Kidney epithelial cell (primary cell): ENCODE data around the gene BFSP1. TPM values are rescaled to one million over a fixed set of nuclear protein-coding genes. Genes with fewer than 3 reads are reported as not detected.

Source experiments
- DNase-seq: peaks from one replicate; pipeline ENCODE4 v3.0.0-alpha.2; 2010; ENCODE audit warnings: low read depth
- H3K27me3 ChIP-seq: 2 replicates; pipeline ENCODE4 v1.6.0; 2011; ENCODE audit warnings: low read length; ENCODE audit not compliant: control insufficient read depth, insufficient read depth
- H3K36me3 ChIP-seq: 2 replicates; pipeline ENCODE4 v1.5.1; 2011; ENCODE audit warnings: low read length; ENCODE audit not compliant: control insufficient read depth, insufficient read depth
- H3K4me3 ChIP-seq: 2 replicates; pipeline ENCODE4 v1.5.1; 2011; ENCODE audit warnings: low read depth, mild to moderate bottlenecking, control low read depth, low read length
- total RNA-seq: library from RNA; depleted of rRNA; stranded (reverse); fragments of >200 nt; gene quantifications from 2 replicates; pipeline ENCODE4 v1.2.3, GENCODE V29; 2015
- TF ChIP-seq, protein P1 (sequence below): IDR thresholded peaks from 2 replicates; pipeline ENCODE4 v1.5.1; 2011; ENCODE audit warnings: mild to moderate bottlenecking, moderate library complexity, low read length, control low read depth, inconsistent platforms; ENCODE audit not compliant: insufficient read depth, poor library complexity, severe bottlenecking

The BFSP1 gene
- total RNA-seq, 1 donor from 2014 or later: 4.5 TPM

- H3K4me3 ChIP-seq: no peak overlapping the region
- no peaks in the 10 kb centered on the region for H3K36me3 ChIP-seq
- no peaks in the 10 kb centered on the region for H3K27me3 ChIP-seq
- DNase-seq: no peak
- TF ChIP-seq, protein P1, sequence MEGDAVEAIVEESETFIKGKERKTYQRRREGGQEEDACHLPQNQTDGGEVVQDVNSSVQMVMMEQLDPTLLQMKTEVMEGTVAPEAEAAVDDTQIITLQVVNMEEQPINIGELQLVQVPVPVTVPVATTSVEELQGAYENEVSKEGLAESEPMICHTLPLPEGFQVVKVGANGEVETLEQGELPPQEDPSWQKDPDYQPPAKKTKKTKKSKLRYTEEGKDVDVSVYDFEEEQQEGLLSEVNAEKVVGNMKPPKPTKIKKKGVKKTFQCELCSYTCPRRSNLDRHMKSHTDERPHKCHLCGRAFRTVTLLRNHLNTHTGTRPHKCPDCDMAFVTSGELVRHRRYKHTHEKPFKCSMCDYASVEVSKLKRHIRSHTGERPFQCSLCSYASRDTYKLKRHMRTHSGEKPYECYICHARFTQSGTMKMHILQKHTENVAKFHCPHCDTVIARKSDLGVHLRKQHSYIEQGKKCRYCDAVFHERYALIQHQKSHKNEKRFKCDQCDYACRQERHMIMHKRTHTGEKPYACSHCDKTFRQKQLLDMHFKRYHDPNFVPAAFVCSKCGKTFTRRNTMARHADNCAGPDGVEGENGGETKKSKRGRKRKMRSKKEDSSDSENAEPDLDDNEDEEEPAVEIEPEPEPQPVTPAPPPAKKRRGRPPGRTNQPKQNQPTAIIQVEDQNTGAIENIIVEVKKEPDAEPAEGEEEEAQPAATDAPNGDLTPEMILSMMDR: no peak
Measured at GRCh38 chr20:17559338-17559737, 28.2 kb upstream of the BFSP1 start.

DNA sequence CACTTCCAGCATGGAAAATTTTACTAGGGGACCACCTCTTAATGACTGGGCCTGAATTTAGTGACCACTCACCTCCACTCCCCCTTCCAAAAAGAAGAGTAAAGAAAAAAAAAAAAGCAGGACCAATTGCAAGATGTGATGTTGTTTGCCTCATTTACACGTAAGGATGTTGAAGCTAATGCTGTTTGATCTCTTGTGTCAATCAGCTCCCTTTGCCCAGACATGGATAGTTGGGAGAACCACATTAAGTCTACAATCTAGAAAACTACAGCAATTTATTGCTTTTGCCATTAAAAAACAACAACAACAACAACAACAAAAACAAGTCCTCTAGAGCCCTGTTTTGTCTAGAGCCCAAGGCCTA lies 27.7 kb upstream of the BFSP1 start:
- H3K4me3 ChIP-seq: no peak overlapping the region
- H3K27me3 ChIP-seq: no peaks in the 10 kb centered on the region
- TF ChIP-seq, protein P1: no peak
- no peak for DNase-seq
- H3K36me3 ChIP-seq: no peaks in the 10 kb centered on the region

- Histone ChIP-seq H3K36me3 (no peaks in the 10 kb centered on the region), H3K27me3 (no peaks in the 10 kb centered on the region), H3K4me3 (no peak overlapping the region)
- DNase-seq: no peak
- TF ChIP-seq, protein P1: no peak
Measured at GRCh38 chr20:17558154-17558940, 27.2 kb upstream of the BFSP1 start.

GRCh38 chr20:17557675-17558006 lies 26.5 kb upstream of the BFSP1 start:
- no peak for DNase-seq
- Histone ChIP-seq H3K36me3 (no peaks in the 10 kb centered on the region), H3K4me3 (no peak overlapping the region), H3K27me3 (no peaks in the 10 kb centered on the region)
- TF ChIP-seq, protein P1: no peak

DNA sequence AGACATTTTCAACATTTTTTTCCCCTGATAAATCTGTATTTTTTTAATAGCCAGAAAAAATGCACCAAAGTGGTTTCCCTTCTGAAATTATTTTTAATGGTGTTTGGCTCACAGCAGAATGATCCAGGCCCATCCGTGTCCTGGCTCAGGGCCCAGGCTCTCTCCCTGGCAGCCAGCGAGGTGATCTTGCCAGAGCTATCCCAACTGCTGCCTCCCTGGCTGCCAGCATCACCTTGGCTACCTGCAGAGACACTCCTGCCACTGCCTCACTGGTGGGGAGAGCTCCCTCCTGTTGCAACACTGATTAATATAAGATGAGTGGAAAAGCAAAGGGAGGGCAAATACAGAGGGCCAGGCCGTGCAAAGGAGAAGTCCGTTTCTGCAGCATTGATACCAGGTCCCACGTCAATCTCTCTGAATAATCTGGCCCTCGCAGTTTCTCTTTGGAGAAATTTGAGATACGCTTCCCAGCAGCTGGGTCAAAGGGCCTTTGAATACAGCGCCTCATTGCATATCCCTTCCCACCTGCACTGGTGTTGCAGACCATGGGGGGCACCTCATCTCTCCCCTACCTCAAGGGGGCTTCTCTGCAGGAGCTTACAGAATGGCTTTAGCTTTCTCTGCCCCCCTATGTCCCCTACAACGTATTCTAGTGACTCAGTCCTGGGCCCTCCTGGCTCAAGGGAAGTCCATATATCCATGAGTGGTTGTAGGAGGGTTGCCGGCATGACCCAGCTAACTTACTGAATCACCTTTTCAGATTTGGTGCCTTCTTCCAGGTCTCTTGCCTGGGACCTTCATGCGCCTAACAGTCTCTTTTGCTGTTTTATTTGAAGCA lies 25.9 kb upstream of the BFSP1 start:
- H3K27me3 ChIP-seq: no peaks in the 10 kb centered on the region
- no peak overlapping the region for H3K4me3 ChIP-seq
- H3K36me3 ChIP-seq: no peaks in the 10 kb centered on the region
- TF ChIP-seq, protein P1: no peak
- no peak for DNase-seq
